Activated CD8-positive, alpha-beta memory T cell treated with anti-CD3 and anti-CD28 coated beads for 24 hours (primary cell): ENCODE results near the gene ABCB11.
"Not testable (repeated sequence)": the region's sequence is repeated elsewhere in the genome, so short reads cannot be mapped to it uniquely, and the experiment has no call there.

ENCODE experiments used
- DNase-seq: peaks from one replicate; pipeline ENCODE4 v3.0.0-alpha.2; 2020

ABCB11 gene

DNA sequence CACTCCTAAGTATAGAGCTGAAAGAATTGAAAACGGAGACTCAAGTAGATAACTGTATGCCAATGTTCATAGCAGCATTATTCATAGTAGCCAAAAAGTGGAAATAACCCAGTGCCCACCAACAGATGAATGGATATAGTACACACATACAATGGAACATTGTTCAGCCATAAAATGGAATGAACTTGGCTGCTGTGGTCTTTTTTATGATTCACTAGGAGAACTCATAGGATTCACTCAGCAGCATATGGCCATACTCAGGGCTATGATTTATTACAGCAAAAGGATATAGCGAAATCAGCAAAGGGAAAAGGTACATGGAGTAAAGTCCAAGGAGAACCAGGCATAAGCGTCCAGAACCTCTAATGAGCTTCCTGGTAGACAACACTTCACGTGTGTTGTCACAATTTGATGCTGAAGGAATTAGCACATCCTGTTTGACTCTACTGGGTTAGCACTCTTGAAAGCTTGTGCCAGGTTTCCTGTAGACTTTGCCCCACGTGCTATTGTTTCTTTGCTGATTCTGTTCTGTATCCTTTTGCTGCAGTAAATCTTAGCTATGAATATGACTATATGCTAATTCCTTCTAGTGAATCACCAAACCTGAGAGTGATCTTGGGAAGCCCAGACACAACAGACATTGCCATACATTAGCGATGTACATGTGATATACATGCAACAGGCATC is 156.6 kb downstream of the ABCB11 start:
- DNase-seq, result no peak

GRCh38 chr2:168870824-168871223 is 160.3 kb downstream of the ABCB11 start:
- DNase-seq, result not testable (repeated sequence)
